ENCODE measurements around the gene LARGE1. TPM values are rescaled to one million over a fixed set of nuclear protein-coding genes. Genes with fewer than 3 reads are reported as not detected.

Gene LARGE1
- total and polyA plus RNA-seq, 9 of the 15 experiments (the other 6 are each of a cell fraction or from before 2014, with no cell fraction given), result 0.01 to 0.66 (median 0.14) TPM; not detected in 2

DNA sequence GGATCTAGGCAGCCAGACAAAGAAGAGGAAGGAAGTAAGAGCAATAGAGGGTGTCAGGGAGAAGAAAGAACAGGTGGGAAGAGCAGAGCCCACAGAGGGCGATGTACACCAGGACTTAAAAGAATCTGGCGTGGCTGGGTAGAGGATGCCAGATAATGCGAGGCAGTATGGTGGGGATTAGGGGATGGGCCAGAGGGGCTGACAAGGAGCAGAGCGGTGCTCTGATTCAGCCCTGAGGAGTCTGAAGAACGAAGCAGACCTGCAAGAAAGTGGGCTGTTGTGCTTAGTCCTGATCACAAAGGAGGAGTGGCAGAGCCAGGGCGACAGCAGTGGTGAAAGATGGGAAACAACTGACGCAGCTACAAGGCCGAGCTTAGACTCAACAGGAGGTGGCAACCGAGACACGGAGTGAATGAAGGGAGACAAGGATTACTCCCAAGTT lies 163.7 kb downstream of the LARGE1 start:
- Histone ChIP-seq H3K27me3 (ENCODE audit: control insufficient read depth in 2 of 2, insufficient read depth in 2 of 2, low read length in 2 of 2) (no peaks in the 10 kb centered on the region), H3K27ac (ENCODE audit: extremely low read depth, low read depth, low read length) (no peak overlapping the region), H2AFZ (ENCODE audit: low read depth, low read length) (no peak overlapping the region), H3K79me2 (ENCODE audit: control insufficient read depth, insufficient read depth, low read length) (no peaks in the 10 kb centered on the region), H4K20me1 (replicated peaks; ENCODE audit: control insufficient read depth, insufficient read depth, low read length) (no peaks in the 10 kb centered on the region), H3K9ac (ENCODE audit: insufficient read depth in 1 of 2, low read depth in 2 of 2, low read length in 2 of 2) (no peak overlapping the region), H3K9me3 (replicated peaks; ENCODE audit: control insufficient read depth, insufficient read depth, low read depth, low read length) (no peaks in the 10 kb centered on the region), H3K9me1 (ENCODE audit: control insufficient read depth, insufficient read depth, low read length) (no peaks in the 10 kb centered on the region), H3K4me2 (ENCODE audit: insufficient read depth, low read length) (no peak overlapping the region), H3K4me3 (no peak overlapping the region), H3K36me3 (ENCODE audit: control insufficient read depth, insufficient read depth, low read length) (no peaks in the 10 kb centered on the region), H3K4me1 (replicated peaks in 1 of 2; ENCODE audit: control insufficient read depth in 2 of 2, insufficient read depth in 2 of 2, low read length in 2 of 2) (no peaks in the 10 kb centered on the region)
- CTCF ChIA-PET (ENCODE audit: low intra/inter-chr PET ratio), result no interaction called here
- ATAC-seq (no peak), FAIRE-seq (no peak), DNase-seq (ENCODE audit: extremely low read depth in 1 of 4, low spot score in 3 of 4) (no peak)
- in situ Hi-C loops (cut with MboI), result no loop called here
- POLR2A ChIA-PET, result no interaction called here
- TF ChIP-seq, protein P1, sequence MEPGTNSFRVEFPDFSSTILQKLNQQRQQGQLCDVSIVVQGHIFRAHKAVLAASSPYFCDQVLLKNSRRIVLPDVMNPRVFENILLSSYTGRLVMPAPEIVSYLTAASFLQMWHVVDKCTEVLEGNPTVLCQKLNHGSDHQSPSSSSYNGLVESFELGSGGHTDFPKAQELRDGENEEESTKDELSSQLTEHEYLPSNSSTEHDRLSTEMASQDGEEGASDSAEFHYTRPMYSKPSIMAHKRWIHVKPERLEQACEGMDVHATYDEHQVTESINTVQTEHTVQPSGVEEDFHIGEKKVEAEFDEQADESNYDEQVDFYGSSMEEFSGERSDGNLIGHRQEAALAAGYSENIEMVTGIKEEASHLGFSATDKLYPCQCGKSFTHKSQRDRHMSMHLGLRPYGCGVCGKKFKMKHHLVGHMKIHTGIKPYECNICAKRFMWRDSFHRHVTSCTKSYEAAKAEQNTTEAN (CRISPR knock-in tag; IDR thresholded peaks at IDR 0.05), result no peak
- TF ChIP-seq ZNF140 (CRISPR knock-in tag; IDR thresholded peaks at IDR 0.05) (no peak), POU5F1 (IDR thresholded peaks at IDR 0.05; ENCODE audit: borderline replicate concordance, low read depth, low read length, partially characterized antibody) (no peak), HNRNPH1 (optimal IDR thresholded peaks at IDR 0.05; ENCODE audit: low read depth, low read length) (no peak), CHCHD3 (CRISPR knock-in tag; IDR thresholded peaks at IDR 0.05) (no peak), FUS (optimal IDR thresholded peaks at IDR 0.05; ENCODE audit: low read depth, low read length) (no peak), EWSR1 (IDR thresholded peaks at IDR 0.05; ENCODE audit: borderline replicate concordance, low read depth, partially characterized antibody) (no peak), ZNF431 (CRISPR knock-in tag; IDR thresholded peaks at IDR 0.05) (no peak), BACH1 (tag; IDR thresholded peaks at IDR 0.05) (no peak), LEF1 (IDR thresholded peaks at IDR 0.05) (no peak), SP1 (CRISPR knock-in tag; IDR thresholded peaks at IDR 0.05) (no peak), PHF8 (IDR thresholded peaks at IDR 0.05; ENCODE audit: borderline replicate concordance, low read length) (no peak), PRMT5 (CRISPR knock-in tag; IDR thresholded peaks at IDR 0.05) (no peak), TCF3 (CRISPR knock-in tag; IDR thresholded peaks at IDR 0.05) (no peak), TAF1 (IDR thresholded peaks at IDR 0.05; ENCODE audit: control insufficient read depth, extremely low read depth, insufficient read depth, low read length, severe bottlenecking) (no peak), ZKSCAN3 (CRISPR knock-in tag; IDR thresholded peaks at IDR 0.05) (no peak), U2AF1 (optimal IDR thresholded peaks at IDR 0.05; ENCODE audit: low read depth, low read length) (no peak)
- TF ChIP-seq, protein P2, sequence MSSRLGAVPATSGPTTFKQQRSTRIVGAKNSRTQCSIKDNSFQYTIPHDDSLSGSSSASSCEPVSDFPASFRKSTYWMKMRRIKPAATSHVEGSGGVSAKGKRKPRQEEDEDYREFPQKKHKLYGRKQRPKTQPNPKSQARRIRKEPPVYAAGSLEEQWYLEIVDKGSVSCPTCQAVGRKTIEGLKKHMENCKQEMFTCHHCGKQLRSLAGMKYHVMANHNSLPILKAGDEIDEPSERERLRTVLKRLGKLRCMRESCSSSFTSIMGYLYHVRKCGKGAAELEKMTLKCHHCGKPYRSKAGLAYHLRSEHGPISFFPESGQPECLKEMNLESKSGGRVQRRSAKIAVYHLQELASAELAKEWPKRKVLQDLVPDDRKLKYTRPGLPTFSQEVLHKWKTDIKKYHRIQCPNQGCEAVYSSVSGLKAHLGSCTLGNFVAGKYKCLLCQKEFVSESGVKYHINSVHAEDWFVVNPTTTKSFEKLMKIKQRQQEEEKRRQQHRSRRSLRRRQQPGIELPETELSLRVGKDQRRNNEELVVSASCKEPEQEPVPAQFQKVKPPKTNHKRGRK (tag; IDR thresholded peaks at IDR 0.05), result no peak
- TF ChIP-seq, protein P3, sequence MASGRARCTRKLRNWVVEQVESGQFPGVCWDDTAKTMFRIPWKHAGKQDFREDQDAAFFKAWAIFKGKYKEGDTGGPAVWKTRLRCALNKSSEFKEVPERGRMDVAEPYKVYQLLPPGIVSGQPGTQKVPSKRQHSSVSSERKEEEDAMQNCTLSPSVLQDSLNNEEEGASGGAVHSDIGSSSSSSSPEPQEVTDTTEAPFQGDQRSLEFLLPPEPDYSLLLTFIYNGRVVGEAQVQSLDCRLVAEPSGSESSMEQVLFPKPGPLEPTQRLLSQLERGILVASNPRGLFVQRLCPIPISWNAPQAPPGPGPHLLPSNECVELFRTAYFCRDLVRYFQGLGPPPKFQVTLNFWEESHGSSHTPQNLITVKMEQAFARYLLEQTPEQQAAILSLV (tag; IDR thresholded peaks at IDR 0.05), result no peak
- TF ChIP-seq, protein P4, sequence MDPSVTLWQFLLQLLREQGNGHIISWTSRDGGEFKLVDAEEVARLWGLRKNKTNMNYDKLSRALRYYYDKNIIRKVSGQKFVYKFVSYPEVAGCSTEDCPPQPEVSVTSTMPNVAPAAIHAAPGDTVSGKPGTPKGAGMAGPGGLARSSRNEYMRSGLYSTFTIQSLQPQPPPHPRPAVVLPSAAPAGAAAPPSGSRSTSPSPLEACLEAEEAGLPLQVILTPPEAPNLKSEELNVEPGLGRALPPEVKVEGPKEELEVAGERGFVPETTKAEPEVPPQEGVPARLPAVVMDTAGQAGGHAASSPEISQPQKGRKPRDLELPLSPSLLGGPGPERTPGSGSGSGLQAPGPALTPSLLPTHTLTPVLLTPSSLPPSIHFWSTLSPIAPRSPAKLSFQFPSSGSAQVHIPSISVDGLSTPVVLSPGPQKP (CRISPR knock-in tag; IDR thresholded peaks at IDR 0.05), result no peak
- BruUV-seq (replicated peaks), result no TSS peak
- intact Hi-C loops (cut with micrococcal nuclease), result no loop called here
- WGBS (ENCODE audit: insufficient coverage, low coverage, missing lambda C conversion rate), result 0% methylated on average over 7 of the region's 10 CpGs

All from K562 (cell line).